Stimulated activated effector memory CD8-positive, alpha-beta T cell treated with anti-CD3 and anti-CD28 coated beads, Interleukin-12 subunit alpha, Interleukin-12 subunit beta, amount 100 ng/mL, for 72 hours (primary cell): ENCODE measurements around the gene IRAK1BP1.
"Not testable (repeated sequence)": the region's sequence is repeated elsewhere in the genome, so short reads cannot be mapped to it uniquely, and the experiment has no call there.

Source experiments
- ATAC-seq: fragments of 150-1000 bp; cut with Tn5 transposase; 2 replicates; pipeline ENCODE4 v1.10.0; 2021
- DNase-seq, 2 donors: peaks; one replicate each; pipeline ENCODE4 v3.0.0; 2021 to 2022; ENCODE audit warnings: low spot score in 2 of 2
- H3K27ac Mint-ChIP-seq: one replicate; pipeline ENCODE4 v1.8.0; 2022; ENCODE audit warnings: mild to moderate bottlenecking, mixed read lengths
- H3K36me3 Mint-ChIP-seq: one replicate; pipeline ENCODE4 v1.8.0; 2022; ENCODE audit warnings: mild to moderate bottlenecking, mixed read lengths
- H3K4me1 Mint-ChIP-seq: one replicate; pipeline ENCODE4 v1.8.0; 2022; ENCODE audit warnings: mixed read lengths
- H3K4me3 Mint-ChIP-seq: one replicate; pipeline ENCODE4 v1.8.0; 2022; ENCODE audit warnings: mild to moderate bottlenecking, mixed read lengths
- H3K9me3 Mint-ChIP-seq: one replicate; pipeline ENCODE4 v1.8.0; 2022; ENCODE audit warnings: mixed read lengths

The IRAK1BP1 gene

DNA sequence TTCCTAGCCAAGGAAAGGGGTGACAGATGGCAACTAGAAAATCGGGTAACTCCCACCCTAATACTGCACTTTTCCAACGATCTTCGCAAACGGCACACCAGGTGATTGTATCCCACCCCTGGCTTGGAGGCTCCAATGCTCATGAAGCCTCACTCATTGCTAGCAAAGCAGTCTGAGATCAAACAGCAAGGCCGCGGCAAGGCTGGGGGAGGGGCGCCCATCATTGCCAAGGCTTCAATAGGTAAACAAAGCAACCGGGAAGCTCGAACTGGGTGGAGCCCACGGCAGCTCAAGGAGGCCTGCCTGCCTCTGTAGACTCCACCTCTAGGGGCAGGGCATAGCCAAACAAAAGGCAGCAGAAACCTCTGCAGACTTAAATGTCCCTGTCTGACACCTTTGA, 53.8 kb downstream of the IRAK1BP1 start:
- H3K4me3 Mint-ChIP-seq, DNase-seq, H3K4me1 Mint-ChIP-seq, H3K27ac Mint-ChIP-seq, H3K36me3 Mint-ChIP-seq, ATAC-seq: not testable (repeated sequence)
- H3K9me3 Mint-ChIP-seq, result peaks cover 35% of the 10 kb centered on the region

DNA sequence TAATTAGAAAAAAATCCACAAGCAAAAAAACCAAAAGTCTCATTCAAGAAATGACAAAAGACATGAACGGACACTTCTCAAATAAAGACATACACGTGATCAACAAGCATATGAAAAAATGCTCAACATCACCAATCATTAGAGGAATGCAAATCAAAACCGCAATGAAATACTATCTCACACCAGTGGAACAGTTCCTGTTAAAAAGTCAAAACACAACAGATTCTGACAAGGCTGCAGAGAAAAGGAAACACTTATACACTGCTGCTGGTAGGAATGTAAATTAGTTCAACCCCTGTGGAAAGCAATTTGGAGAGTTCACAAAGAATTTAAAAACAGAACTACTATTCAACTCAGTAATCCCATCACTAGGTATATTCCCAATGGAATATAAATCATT, 58.0 kb downstream of the IRAK1BP1 start:
- H3K4me3 Mint-ChIP-seq, result no peak overlapping the region
- ATAC-seq (no peak), DNase-seq (no peak)
- peaks cover 22% of the 10 kb centered on the region for H3K9me3 Mint-ChIP-seq
- H3K27ac Mint-ChIP-seq, result no peak overlapping the region
- H3K36me3 Mint-ChIP-seq, result no peaks in the 10 kb centered on the region
- no peaks in the 10 kb centered on the region for H3K4me1 Mint-ChIP-seq

DNA sequence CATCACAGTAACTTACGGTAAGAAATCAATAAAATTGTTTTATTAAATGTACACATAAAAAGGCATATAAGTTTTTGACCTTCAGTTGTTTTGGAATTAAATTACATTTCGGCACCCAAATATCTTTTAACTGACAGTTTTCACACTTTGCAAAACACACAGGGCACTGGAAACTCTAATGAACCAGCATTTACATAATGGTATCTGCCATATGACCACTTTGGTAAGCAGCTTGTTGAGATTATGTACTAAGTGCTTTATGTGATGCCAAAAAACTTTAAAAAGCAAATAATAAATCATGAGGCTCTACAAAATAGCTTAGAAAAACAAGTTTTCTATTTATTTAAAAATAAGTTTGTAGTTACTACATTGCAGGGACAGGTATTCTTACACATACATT, 68.2 kb downstream of the IRAK1BP1 start:
- ATAC-seq, result no peak
- H3K36me3 Mint-ChIP-seq, result peaks cover 34% of the 10 kb centered on the region
- no peak overlapping the region for H3K4me3 Mint-ChIP-seq

GRCh38 chr6:78936515-78936914, 69.2 kb downstream of the IRAK1BP1 start:
- ATAC-seq (no peak), DNase-seq (no peak)
- Mint-ChIP-seq H3K27ac (no peak overlapping the region), H3K36me3 (peaks cover 44% of the 10 kb centered on the region), H3K4me1 (no peaks in the 10 kb centered on the region), H3K9me3 (peaks cover 4% of the 10 kb centered on the region), H3K4me3 (no peak overlapping the region)

More for the DNA sequence above, 68.2 kb downstream of the IRAK1BP1 start:
- no peak overlapping the region for H3K27ac Mint-ChIP-seq
- H3K9me3 Mint-ChIP-seq, result peaks cover 4% of the 10 kb centered on the region
- no peak for DNase-seq
- H3K4me1 Mint-ChIP-seq, result no peaks in the 10 kb centered on the region

GRCh38 chr6:78942446-78942845, 75.1 kb downstream of the IRAK1BP1 start:
- DNase-seq (no peak), ATAC-seq (no peak)
- Mint-ChIP-seq H3K36me3 (peaks cover 100% of the 10 kb centered on the region), H3K4me3 (no peak overlapping the region), H3K4me1 (no peaks in the 10 kb centered on the region), H3K27ac (no peak overlapping the region), H3K9me3 (no peaks in the 10 kb centered on the region)

- no peak for ATAC-seq
- no peak overlapping the region for H3K4me3 Mint-ChIP-seq
Observed at GRCh38 chr6:78947529-78947928, 80.2 kb downstream of the IRAK1BP1 start.

DNA sequence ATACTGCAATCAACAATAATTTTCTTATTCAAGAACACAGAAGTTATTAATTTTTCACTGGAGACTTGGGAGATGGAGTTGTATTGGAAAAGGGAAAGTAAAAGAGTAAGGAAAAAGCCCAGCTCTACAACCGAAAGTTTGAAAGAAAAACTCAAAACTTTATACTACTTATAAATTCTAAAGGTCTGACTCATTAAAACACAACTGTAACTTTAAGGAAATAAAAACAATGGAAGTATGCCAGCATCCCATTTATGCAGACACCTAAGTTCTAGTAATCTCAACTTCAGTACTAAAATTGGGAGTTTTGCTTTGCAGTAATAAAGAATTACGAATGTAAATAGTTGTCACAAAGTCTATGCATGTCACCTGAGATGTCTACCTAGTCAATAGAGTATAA, 80.6 kb downstream of the IRAK1BP1 start:
- no peak overlapping the region for H3K27ac Mint-ChIP-seq
- peaks cover 100% of the 10 kb centered on the region for H3K36me3 Mint-ChIP-seq
- no peak for DNase-seq
- no peak for ATAC-seq
- H3K4me3 Mint-ChIP-seq, result no peak overlapping the region
- H3K9me3 Mint-ChIP-seq, result peaks cover 3% of the 10 kb centered on the region
- no peaks in the 10 kb centered on the region for H3K4me1 Mint-ChIP-seq

More at GRCh38 chr6:78947529-78947928, 80.2 kb downstream of the IRAK1BP1 start:
- H3K36me3 Mint-ChIP-seq, result peaks cover 100% of the 10 kb centered on the region
- H3K9me3 Mint-ChIP-seq, result peaks cover 1% of the 10 kb centered on the region
- no peaks in the 10 kb centered on the region for H3K4me1 Mint-ChIP-seq
- no peak overlapping the region for H3K27ac Mint-ChIP-seq
- no peak for DNase-seq

GRCh38 chr6:78948785-78949184, 81.4 kb downstream of the IRAK1BP1 start:
- Mint-ChIP-seq H3K9me3 (peaks cover 3% of the 10 kb centered on the region), H3K4me1 (no peaks in the 10 kb centered on the region), H3K4me3 (no peak overlapping the region), H3K36me3 (peaks cover 100% of the 10 kb centered on the region), H3K27ac (no peak overlapping the region)
- ATAC-seq (no peak), DNase-seq (no peak)

- H3K9me3 Mint-ChIP-seq, result peaks cover 3% of the 10 kb centered on the region
- no peaks in the 10 kb centered on the region for H3K4me1 Mint-ChIP-seq
- ATAC-seq, result no peak
- no peak overlapping the region for H3K27ac Mint-ChIP-seq
- DNase-seq, result no peak
- H3K36me3 Mint-ChIP-seq, result peaks cover 100% of the 10 kb centered on the region
- no peak overlapping the region for H3K4me3 Mint-ChIP-seq
Observed at GRCh38 chr6:78952362-78952761, 85.0 kb downstream of the IRAK1BP1 start.
